Activated CD8-positive, alpha-beta memory T cell treated with anti-CD3 and anti-CD28 coated beads for 48 hours (primary cell): Measurements from ENCODE around the gene ABCC10.
"Not testable (repeated sequence)": the region's sequence is repeated elsewhere in the genome, so short reads cannot be mapped to it uniquely, and the experiment has no call there.

Source experiments
- DNase-seq, 3 experiments: peaks; one replicate each; pipeline ENCODE4 v3.0.0-alpha.2; 2020; ENCODE audit warnings: low read depth in 2 of 3, low spot score in 2 of 3

The ABCC10 gene

GRCh38 chr6:43427406-43428111 lies at the start of gene ABCC10:
Gene ABCC10 (plus strand): TSS chr6:43427541. CDS start chr6:43427979, 438 bp downstream.
- DNase-seq = peak; percentile 82 to 90 (median 85)

GRCh38 chr6:43377710-43378229 lies 49.6 kb upstream of the ABCC10 start:
- no peak for DNase-seq

GRCh38 chr6:43378631-43379030 lies 48.7 kb upstream of the ABCC10 start:
- DNase-seq = no peak

- DNase-seq = not testable (repeated sequence)
These were observed 46.5 kb upstream of the ABCC10 start for GRCh38 chr6:43380858-43381257.

GRCh38 chr6:43383021-43383667 lies 44.2 kb upstream of the ABCC10 start:
- no peak for DNase-seq

- no peak for DNase-seq
These were observed 40.8 kb upstream of the ABCC10 start for GRCh38 chr6:43386492-43386891.

- no peak for DNase-seq
These were observed 37.5 kb upstream of the ABCC10 start for GRCh38 chr6:43389730-43390295.

- DNase-seq = not testable (repeated sequence)
These were observed 36.4 kb upstream of the ABCC10 start for GRCh38 chr6:43390753-43391439.

GRCh38 chr6:43391440-43392031 lies 35.8 kb upstream of the ABCC10 start:
- no peak for DNase-seq

GRCh38 chr6:43393133-43393532 lies 34.2 kb upstream of the ABCC10 start:
- DNase-seq = not testable (repeated sequence)

- DNase-seq = no peak
These were observed 33.7 kb upstream of the ABCC10 start for GRCh38 chr6:43393602-43394001.

- no peak for DNase-seq
These were observed 32.4 kb upstream of the ABCC10 start for GRCh38 chr6:43394982-43395381.

GRCh38 chr6:43395776-43396175 lies 31.6 kb upstream of the ABCC10 start:
- DNase-seq = no peak

GRCh38 chr6:43396408-43397149 lies 30.8 kb upstream of the ABCC10 start:
- no peak for DNase-seq

- no peak for DNase-seq
These were observed 27.3 kb upstream of the ABCC10 start for GRCh38 chr6:43399932-43400487.

- no peak for DNase-seq
These were observed 25.6 kb upstream of the ABCC10 start for GRCh38 chr6:43401730-43402129.

- no peak for DNase-seq
These were observed 24.5 kb upstream of the ABCC10 start for GRCh38 chr6:43402820-43403219.

GRCh38 chr6:43405354-43405753 lies 22.0 kb upstream of the ABCC10 start:
- no peak for DNase-seq

GRCh38 chr6:43407296-43407695 lies 20.0 kb upstream of the ABCC10 start:
- no peak for DNase-seq

- no peak for DNase-seq
These were observed 19.1 kb upstream of the ABCC10 start for GRCh38 chr6:43408259-43408658.
